Tibial artery (tissue), 4 donors: ENCODE measurements around the gene TMEM54.

Experiments used
- DNase-seq, 2 donors: peaks; one replicate each; pipeline ENCODE4 v3.0.0-alpha.2; 2019
- H3K27ac ChIP-seq, 2 donors: fragments of 200-600 bp; sonication (generic) in 1 of 2; 1 replicate in 1 of 2; 2 replicates in 1 of 2; pipeline ENCODE4 v1.5.1; 2018 to 2019; ENCODE audit warnings: mild to moderate bottlenecking in 1 of 2
- H3K27me3 ChIP-seq, 2 donors: fragments of 200-600 bp; sonication (generic) in 1 of 2; one replicate each; pipeline versions ENCODE4 v1.5.1 to v1.6.0; 2016 to 2019
- H3K36me3 ChIP-seq, 3 donors: fragments of 200-600 bp; sonication (generic) in 2 of 3; one replicate each; pipeline ENCODE4 v1.5.1; 2016 to 2019; ENCODE audit warnings: mild to moderate bottlenecking in 2 of 3
- H3K4me1 ChIP-seq, 4 donors: fragments of 200-600 bp; sonication (generic) in 2 of 4; 1 replicate in 3 of 4; 2 replicates in 1 of 4; pipeline ENCODE4 v1.5.1; 2016 to 2019
- H3K4me3 ChIP-seq, 2 donors: fragments of 200-600 bp; sonication (generic) in 1 of 2; 1 replicate in 1 of 2; 2 replicates in 1 of 2; pipeline ENCODE4 v1.5.1; 2018 to 2019; ENCODE audit warnings: mild to moderate bottlenecking in 2 of 2
- H3K9me3 ChIP-seq, 3 donors: fragments of 200-600 bp; sonication (generic) in 1 of 3; one replicate each; pipeline ENCODE4 v1.5.1; 2016 to 2019
- intact Hi-C: fragments of 100-400 bp; cut with DNase I; formaldehyde crosslinking; loops from one replicate; pipeline ENCODE4 v1.15.0; 2023; ENCODE audit warnings: low total_unique reads
- TF ChIP-seq, protein P1 (sequence below), 2 experiments: fragments of 200-600 bp in 1 of 2; fragments of 450-650 bp in 1 of 2; IDR thresholded peaks; one replicate each; pipeline ENCODE4 v1.5.1; 2017 to 2019; ENCODE audit warnings: antibody characterized with exemption in 2 of 2, mild to moderate bottlenecking in 1 of 2, moderate library complexity in 1 of 2

Gene TMEM54

DNA sequence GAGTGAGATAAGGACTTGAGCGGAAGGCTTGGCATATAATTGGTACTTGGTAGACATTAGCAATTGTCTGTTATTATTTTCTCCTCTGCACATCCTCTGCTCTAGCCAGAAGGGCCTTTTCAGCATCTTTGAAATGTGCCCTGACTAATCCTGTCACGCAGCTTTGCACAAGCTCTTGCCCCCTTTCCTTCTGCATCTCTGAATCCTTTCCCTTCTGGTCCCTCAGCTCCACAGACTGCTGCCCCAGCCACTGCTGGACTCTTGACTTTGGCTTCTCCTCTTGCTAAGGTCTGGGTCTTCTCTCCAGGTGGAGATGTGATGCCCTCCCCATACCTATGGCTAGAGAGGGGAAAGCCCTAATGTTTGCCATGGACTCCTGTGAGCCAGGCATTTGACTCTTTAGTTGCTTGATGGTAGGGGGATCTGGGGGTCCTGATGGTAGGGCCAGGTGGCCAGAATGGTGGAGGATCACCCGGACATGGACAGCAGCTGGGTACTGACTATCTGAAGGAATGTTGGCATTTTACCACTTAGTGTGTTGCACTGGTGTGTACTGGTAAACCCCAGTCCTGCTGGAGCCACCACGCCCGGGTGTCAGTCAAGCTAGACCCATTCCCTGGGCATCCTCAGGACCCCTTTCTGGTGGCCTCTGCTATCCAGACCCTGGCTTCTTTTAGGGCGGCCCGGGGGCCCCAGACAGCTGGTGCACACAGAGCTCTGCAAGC lies 10.5 kb downstream of the TMEM54 start:
- intact Hi-C loops, result no loop called here
- TF ChIP-seq, protein P1, sequence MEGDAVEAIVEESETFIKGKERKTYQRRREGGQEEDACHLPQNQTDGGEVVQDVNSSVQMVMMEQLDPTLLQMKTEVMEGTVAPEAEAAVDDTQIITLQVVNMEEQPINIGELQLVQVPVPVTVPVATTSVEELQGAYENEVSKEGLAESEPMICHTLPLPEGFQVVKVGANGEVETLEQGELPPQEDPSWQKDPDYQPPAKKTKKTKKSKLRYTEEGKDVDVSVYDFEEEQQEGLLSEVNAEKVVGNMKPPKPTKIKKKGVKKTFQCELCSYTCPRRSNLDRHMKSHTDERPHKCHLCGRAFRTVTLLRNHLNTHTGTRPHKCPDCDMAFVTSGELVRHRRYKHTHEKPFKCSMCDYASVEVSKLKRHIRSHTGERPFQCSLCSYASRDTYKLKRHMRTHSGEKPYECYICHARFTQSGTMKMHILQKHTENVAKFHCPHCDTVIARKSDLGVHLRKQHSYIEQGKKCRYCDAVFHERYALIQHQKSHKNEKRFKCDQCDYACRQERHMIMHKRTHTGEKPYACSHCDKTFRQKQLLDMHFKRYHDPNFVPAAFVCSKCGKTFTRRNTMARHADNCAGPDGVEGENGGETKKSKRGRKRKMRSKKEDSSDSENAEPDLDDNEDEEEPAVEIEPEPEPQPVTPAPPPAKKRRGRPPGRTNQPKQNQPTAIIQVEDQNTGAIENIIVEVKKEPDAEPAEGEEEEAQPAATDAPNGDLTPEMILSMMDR (IDR thresholded peaks at IDR 0.05), result no peak
- peak in 1 of 2 donors; percentile 25 for DNase-seq

DNA sequence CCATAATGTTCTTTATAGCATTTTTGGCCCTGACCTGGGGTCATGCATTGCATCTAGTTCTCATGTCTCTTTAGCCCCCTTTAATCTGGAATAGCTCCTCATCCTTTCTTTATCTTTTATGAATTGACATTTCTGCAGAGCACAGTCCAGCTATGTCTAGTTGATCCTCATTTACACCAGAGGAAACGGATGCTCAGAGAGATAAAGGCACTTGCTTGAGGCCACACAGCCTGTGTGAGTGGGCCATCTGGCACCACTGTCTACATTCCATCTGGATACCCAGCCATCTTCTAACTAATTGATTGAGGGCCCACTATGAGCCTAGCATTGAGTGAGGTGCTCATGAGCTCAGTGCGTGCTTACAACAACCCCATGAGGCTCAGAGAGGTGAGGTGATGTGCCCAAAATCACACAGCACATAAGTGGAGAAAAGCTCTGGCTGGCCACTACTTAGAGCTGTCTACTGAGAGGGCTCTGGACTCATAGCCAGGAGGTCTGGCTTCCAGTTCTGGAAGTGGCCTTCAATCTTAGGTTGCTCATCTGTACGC lies 11.4 kb downstream of the TMEM54 start:
- H3K27me3 ChIP-seq, result peaks cover 0 to 84% of the 10 kb centered on the region in 2 donors
- intact Hi-C loops, result no loop called here
- peak in 1 of 2 donors; percentile 5 for DNase-seq
- H3K36me3 ChIP-seq, result no peaks in the 10 kb centered on the region
- no peaks in the 10 kb centered on the region for H3K9me3 ChIP-seq
- TF ChIP-seq, protein P1 (IDR thresholded peaks at IDR 0.05), result no peak
- peaks cover 0 to 30% (median 20%) of the 10 kb centered on the region in 4 donors for H3K4me1 ChIP-seq
- H3K4me3 ChIP-seq, result no peak overlapping the region
- no peak overlapping the region for H3K27ac ChIP-seq

More for the DNA sequence above, 10.5 kb downstream of the TMEM54 start:
- Histone ChIP-seq H3K4me1 (peaks cover 0 to 29% (median 20%) of the 10 kb centered on the region in 4 donors), H3K27ac (no peak overlapping the region), H3K36me3 (peaks cover 0 to 8% (median 0%) of the 10 kb centered on the region in 3 donors), H3K4me3 (no peak overlapping the region), H3K9me3 (no peaks in the 10 kb centered on the region), H3K27me3 (peaks cover 0 to 77% of the 10 kb centered on the region in 2 donors)

DNA sequence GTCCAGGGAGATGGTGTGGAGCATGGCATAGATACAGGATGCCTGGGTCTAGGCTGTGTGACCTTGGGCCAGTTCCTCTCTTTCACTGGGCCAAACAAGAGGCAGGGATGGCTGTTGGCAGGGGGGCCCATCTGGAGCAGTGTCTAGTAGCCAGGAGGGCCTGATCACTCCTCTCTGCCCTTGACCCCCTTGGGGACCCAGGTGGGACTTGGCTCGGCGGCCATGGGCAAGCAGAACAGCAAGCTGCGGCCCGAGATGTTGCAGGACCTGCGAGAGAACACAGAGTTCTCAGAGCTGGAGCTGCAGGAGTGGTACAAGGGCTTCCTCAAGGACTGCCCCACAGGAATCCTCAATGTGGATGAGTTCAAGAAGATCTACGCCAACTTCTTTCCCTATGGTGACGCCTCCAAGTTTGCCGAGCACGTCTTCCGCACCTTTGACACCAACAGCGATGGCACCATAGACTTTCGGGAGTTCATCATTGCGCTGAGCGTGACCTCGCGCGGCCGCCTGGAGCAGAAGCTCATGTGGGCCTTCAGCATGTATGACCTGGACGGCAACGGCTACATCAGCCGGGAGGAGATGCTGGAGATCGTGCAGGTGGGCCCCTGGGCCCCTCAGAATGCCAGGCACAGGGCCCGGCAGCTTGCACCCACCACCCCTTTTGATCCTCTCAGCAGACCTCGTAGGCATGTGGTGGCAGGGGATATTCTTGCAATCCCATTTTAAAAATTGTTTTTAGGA lies 12.3 kb downstream of the TMEM54 start:
- no peaks in the 10 kb centered on the region for H3K36me3 ChIP-seq
- H3K27ac ChIP-seq, result no peak overlapping the region
- H3K4me3 ChIP-seq, result no peak overlapping the region
- H3K9me3 ChIP-seq, result no peaks in the 10 kb centered on the region
- no peak for DNase-seq
- TF ChIP-seq, protein P1 (IDR thresholded peaks at IDR 0.05), result no peak
- peaks cover 0 to 84% of the 10 kb centered on the region in 2 donors for H3K27me3 ChIP-seq
- intact Hi-C loops, result no loop called here
- peaks cover 0 to 26% (median 19%) of the 10 kb centered on the region in 4 donors for H3K4me1 ChIP-seq

DNA sequence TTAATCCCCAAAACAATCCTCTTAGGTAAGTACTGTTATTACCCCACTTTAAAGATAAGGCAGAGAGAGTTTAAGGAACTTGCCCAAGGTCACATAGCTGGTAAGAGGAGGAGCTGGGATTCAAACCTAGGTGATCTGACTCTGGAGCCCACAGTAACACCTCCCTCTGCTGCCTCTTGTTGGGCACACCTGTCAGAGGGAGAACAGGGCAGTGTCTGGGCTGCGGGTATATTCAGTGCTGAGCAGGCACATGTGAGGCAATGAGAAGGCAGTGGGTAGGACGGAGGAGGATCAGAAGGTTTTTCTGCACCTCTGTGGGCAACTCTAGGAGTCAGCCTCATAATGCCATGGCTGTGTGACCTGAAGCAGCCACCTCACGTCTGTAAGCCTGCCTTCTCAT lies 13.1 kb downstream of the TMEM54 start:
- DNase-seq, result no peak
- Histone ChIP-seq H3K36me3 (no peaks in the 10 kb centered on the region), H3K27ac (no peak overlapping the region), H3K27me3 (peaks cover 0 to 83% of the 10 kb centered on the region in 2 donors), H3K9me3 (no peaks in the 10 kb centered on the region), H3K4me1 (peaks cover 0 to 19% (median 12%) of the 10 kb centered on the region in 4 donors), H3K4me3 (no peak overlapping the region)
- intact Hi-C loops, result no loop called here
- TF ChIP-seq, protein P1 (IDR thresholded peaks at IDR 0.05), result no peak

- peaks cover 0 to 78% of the 10 kb centered on the region in 2 donors for H3K27me3 ChIP-seq
- DNase-seq, result no peak
- H3K36me3 ChIP-seq, result no peaks in the 10 kb centered on the region
- TF ChIP-seq, protein P1 (IDR thresholded peaks at IDR 0.05), result no peak
- H3K4me3 ChIP-seq, result no peak overlapping the region
- H3K9me3 ChIP-seq, result no peaks in the 10 kb centered on the region
- H3K4me1 ChIP-seq, result peaks cover 0 to 14% (median 9%) of the 10 kb centered on the region in 4 donors
- H3K27ac ChIP-seq, result no peak overlapping the region
- intact Hi-C loops, result no loop called here
Measured at GRCh38 chr1:32887623-32888022, 13.6 kb downstream of the TMEM54 start.
